AG04450 (cell line): Measurements from ENCODE around the gene PLAU. TPM values are rescaled to one million over a fixed set of nuclear protein-coding genes. Genes with fewer than 3 reads are reported as not detected.
"Not testable (repeated sequence)": the region's sequence is repeated elsewhere in the genome, so short reads cannot be mapped to it uniquely, and the experiment has no call there.

ENCODE experiments used
- CTCF ChIA-PET: fragments of 300-600, 350-600 bp; formaldehyde crosslinking; extraction: SDS; loops from one replicate; lab custom pipeline; 2022; ENCODE audit warnings: antibody characterized with exemption, inconsistent platforms; lab: Charles Lee
- POLR2A ChIA-PET: fragments of 350-600 bp; formaldehyde crosslinking; extraction: SDS; loops from one replicate; lab custom pipeline; 2021; ENCODE audit warnings: antibody characterized with exemption, inconsistent platforms; lab: Yijun Ruan, JAX
- DNase-seq: peaks from one replicate; pipeline ENCODE4 v3.0.0-alpha.2; 2011; ENCODE audit warnings: low read depth, low spot score
- H3K27ac ChIP-seq: one replicate; pipeline ENCODE4 v1.5.1; 2012; ENCODE audit warnings: low read depth, low read length, control low read depth
- H3K27me3 ChIP-seq: one replicate; pipeline ENCODE4 v1.6.0; 2012; ENCODE audit warnings: low read length; ENCODE audit not compliant: control insufficient read depth, insufficient read depth
- H3K4me3 ChIP-seq: 2 replicates; pipeline ENCODE4 v1.5.1; 2011; ENCODE audit warnings: mild to moderate bottlenecking, low read depth, low read length, control low read depth
- H3K9me3 ChIP-seq: 2 replicates; pipeline ENCODE4 v1.5.1; 2012; ENCODE audit warnings: low read length; ENCODE audit not compliant: control insufficient read depth, insufficient read depth
- CTCF ChIP-seq: IDR thresholded peaks from 2 replicates; pipeline ENCODE4 v1.5.1; 2011; ENCODE audit warnings: low read depth, low read length, control low read depth, inconsistent platforms
- polyA plus RNA-seq: library from polyadenylated mRNA; depleted of rRNA; stranded (reverse); fragments of >200 nt; gene quantifications from 2 replicates; pipeline ENCODE4 v1.2.3, GENCODE V29; 2011

PLAU gene
- polyA plus RNA-seq, 1 experiment = 241 TPM

GRCh38 chr10:73959484-73960243, 48.7 kb downstream of the PLAU start:
- CTCF ChIA-PET = interaction anchor here (0.6 kb wide), 1 partner anchor 19 kb away, joined by 3 read pairs; no protein-coding TSS in a partner anchor
- no peaks in the 10 kb centered on the region for H3K27me3 ChIP-seq

GRCh38 chr10:73962386-73962785, 51.5 kb downstream of the PLAU start:
- no peaks in the 10 kb centered on the region for H3K9me3 ChIP-seq
- ChIA-PET POLR2A (interaction anchor here (0.6 to 0.7 kb wide), 3 partner anchors 28 to 67 kb away, joined by 3 to 6 read pairs (median 3); no protein-coding TSS in a partner anchor), CTCF (no interaction called here)
- H3K27ac ChIP-seq = no peak overlapping the region
- H3K27me3 ChIP-seq = no peaks in the 10 kb centered on the region
- no peak for DNase-seq
- no peak for TF ChIP-seq CTCF
- no peak overlapping the region for H3K4me3 ChIP-seq

More at GRCh38 chr10:73959484-73960243, 48.7 kb downstream of the PLAU start:
- POLR2A ChIA-PET = no interaction called here
- H3K4me3 ChIP-seq = no peak overlapping the region
- DNase-seq = no peak
- H3K27ac ChIP-seq = no peak overlapping the region
- no peaks in the 10 kb centered on the region for H3K9me3 ChIP-seq
- TF ChIP-seq CTCF = no peak

- H3K4me3 ChIP-seq, H3K27ac ChIP-seq, CTCF ChIA-PET, H3K9me3 ChIP-seq, DNase-seq, POLR2A ChIA-PET, H3K27me3 ChIP-seq: not testable (repeated sequence)
Observed at GRCh38 chr10:73963533-73963932, 52.6 kb downstream of the PLAU start.

GRCh38 chr10:73964743-73965142, 53.8 kb downstream of the PLAU start:
- H3K27ac ChIP-seq = no peak overlapping the region
- CTCF ChIA-PET = interaction anchor here (0.8 to 1.5 kb wide), 2 partner anchors 24 to 34 kb away, joined by 4 to 5 read pairs; partner anchors contain the start of gene VCL
- POLR2A ChIA-PET = interaction anchor here (2.4 kb wide), 1 partner anchor 34 kb away, joined by 20 read pairs; the partner anchor contains the start of gene VCL
- no peak overlapping the region for H3K4me3 ChIP-seq
- no peaks in the 10 kb centered on the region for H3K9me3 ChIP-seq
- DNase-seq = no peak
- H3K27me3 ChIP-seq = no peaks in the 10 kb centered on the region
- TF ChIP-seq CTCF = no peak

- not testable (repeated sequence) for H3K9me3 ChIP-seq, H3K27me3 ChIP-seq, DNase-seq
- peak overlapping the region; percentile 97 for H3K27ac ChIP-seq
- CTCF ChIA-PET = interaction anchor here (0.8 to 1.5 kb wide), 2 partner anchors 9 to 34 kb away, joined by 3 to 5 read pairs; partner anchors contain the start of gene VCL
- POLR2A ChIA-PET = interaction anchor here (0.5 to 2.4 kb wide), 6 partner anchors 24 to 68 kb away, joined by 3 to 20 read pairs (median 5); partner anchors contain the start of gene VCL
- peak overlapping the region; percentile 5 for H3K4me3 ChIP-seq
Observed at GRCh38 chr10:73965267-73965889, 54.4 kb downstream of the PLAU start.
